DMS 273 (cell line): ENCODE results near the gene BMPR1A.
"Not testable (repeated sequence)": the region's sequence is repeated elsewhere in the genome, so short reads cannot be mapped to it uniquely, and the experiment has no call there.

Source experiments
- DNase-seq: peaks from one replicate; lab custom pipeline; 2025; ENCODE audit not compliant: unreplicated experiment; lab: John Stamatoyannopoulos, UW

Gene BMPR1A

GRCh38 chr10:86871563-86872183, 115.3 kb downstream of the BMPR1A start:
- no peak for DNase-seq

DNA sequence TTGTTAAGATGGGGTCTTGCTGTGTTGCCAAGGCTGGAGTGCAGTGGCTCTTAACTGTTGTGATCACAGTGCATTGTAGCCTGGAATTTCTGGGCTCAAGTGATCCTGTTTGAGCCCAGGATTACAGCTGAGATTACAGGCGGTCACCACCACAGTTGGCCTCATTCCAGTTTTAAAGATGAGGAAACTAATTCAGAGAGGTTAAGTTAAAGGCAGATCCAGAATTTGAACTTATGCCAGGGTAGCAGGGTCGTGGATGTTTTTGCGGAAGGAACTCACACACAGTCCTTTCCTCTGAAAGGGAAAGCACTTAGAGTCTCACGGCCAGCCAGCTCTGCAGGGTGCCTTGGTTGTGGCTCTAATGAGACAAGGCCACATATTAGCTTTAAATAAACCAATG, 116.3 kb downstream of the BMPR1A start:
- DNase-seq = no peak

- no peak for DNase-seq
These were observed 120.3 kb downstream of the BMPR1A start for GRCh38 chr10:86876748-86877147.

DNA sequence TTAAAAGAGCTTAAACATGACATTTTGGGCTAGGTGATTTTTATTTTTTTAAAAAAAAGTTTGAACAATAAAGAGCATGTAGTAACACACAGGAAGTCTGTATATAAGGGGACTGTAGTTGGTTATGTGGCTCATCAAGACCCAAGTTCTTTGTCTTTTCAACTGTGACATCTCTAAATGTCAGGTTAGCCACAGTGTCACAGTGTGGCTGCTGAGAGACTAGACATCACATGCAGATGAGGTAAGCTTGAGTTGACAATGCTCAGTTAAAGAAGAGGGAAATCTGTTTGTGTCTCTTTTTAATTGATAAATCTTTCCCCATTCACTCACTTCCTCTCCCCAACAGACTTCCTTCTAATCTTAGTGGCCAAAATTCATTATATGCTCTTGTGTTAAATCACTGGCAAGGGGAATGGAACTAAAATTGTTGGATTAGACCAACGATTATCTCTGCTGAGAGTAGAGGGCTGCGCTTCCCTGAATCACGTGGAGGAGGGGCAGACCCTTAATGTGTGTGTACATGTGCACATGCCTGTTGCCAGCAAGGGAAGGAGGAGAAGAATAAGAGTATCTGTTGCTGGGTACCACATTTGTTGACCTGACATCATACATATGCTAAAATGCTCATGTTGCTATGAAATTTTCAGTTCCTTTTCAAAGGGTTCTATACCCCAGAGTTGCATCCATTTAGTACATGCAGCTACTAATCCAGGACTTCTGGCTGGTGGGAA, 122.7 kb downstream of the BMPR1A start:
- no peak for DNase-seq

- DNase-seq = no peak
These were observed 124.6 kb downstream of the BMPR1A start for GRCh38 chr10:86880971-86881370.

DNA sequence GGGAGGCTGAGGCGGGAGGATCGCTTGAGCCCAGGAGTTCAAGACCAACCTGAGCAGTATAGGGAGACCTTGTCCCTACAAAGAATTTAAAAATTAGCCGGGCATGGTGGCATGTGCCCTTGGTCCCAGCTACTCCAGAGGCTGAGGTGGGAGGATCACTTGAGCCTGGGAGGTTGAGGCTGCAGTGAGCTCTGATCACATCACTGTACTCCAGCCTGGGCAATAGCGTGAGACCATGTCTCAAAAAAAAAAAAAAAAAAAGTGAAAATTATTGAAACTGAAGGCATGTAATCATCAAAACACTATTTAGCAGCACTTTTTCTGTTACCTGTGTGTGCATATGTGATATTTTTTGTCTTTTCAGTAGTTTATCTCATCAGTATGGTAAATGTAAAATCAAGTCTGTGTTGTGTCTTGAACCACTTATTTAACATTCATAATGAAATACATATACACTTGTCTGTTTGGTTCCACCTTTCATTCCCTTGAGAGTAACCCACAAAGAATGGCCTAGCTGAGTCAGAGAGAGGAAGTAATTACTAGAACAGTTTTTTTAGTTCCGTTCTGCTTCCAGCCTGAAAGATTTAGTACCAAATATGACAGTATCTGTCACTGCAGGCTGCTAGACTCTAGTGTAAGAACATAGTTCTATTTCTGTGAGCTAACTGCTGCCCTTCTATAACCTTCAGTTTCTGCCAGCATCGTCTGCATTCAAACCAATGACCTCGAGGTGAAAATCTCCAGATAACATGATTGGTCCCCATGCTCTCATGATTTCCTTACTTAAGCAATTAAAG, 132.4 kb downstream of the BMPR1A start:
- DNase-seq = no peak

DNA sequence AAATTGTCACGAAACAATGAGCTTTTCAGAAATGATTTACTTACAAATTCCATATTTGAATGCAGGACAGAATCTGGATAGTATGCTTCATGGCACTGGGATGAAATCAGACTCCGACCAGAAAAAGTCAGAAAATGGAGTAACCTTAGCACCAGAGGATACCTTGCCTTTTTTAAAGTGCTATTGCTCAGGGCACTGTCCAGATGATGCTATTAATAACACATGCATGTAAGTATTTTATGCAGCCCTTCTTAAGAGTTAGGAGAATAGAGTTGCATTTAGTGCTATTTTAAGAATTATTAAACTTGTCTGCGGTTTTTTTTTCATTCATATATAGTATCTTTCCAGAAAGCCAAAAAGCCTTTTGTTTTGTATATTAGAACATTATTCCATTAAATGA, 133.6 kb downstream of the BMPR1A start:
- no peak for DNase-seq

GRCh38 chr10:86898511-86898910, 142.1 kb downstream of the BMPR1A start:
- no peak for DNase-seq

- DNase-seq = no peak
These were observed 142.7 kb downstream of the BMPR1A start for GRCh38 chr10:86899132-86899531.

- DNase-seq = peak; percentile 67
These were observed 143.4 kb downstream of the BMPR1A start for GRCh38 chr10:86899670-86900276.

- DNase-seq = no peak
These were observed 144.5 kb downstream of the BMPR1A start for GRCh38 chr10:86900955-86901354.

DNA sequence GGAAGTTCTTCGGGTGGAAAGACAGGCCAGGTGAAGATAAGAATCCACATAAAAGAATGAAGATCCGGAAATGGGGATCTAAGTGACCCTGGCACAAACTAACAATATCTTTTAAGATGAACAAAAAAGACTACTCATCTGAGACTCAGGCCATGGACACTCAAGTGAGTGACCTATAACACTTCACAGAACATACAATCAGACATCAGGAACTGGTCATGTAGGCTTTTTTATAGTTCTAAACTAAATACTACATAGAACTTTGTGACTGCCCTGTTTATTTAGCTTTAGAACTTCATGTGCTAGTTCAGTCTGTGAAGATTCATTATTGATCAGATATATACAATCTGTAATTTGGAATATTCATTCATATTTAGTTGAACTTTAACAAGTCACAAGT, 148.2 kb downstream of the BMPR1A start:
- DNase-seq = no peak

- no peak for DNase-seq
These were observed 149.0 kb downstream of the BMPR1A start for GRCh38 chr10:86905429-86905828.

DNA sequence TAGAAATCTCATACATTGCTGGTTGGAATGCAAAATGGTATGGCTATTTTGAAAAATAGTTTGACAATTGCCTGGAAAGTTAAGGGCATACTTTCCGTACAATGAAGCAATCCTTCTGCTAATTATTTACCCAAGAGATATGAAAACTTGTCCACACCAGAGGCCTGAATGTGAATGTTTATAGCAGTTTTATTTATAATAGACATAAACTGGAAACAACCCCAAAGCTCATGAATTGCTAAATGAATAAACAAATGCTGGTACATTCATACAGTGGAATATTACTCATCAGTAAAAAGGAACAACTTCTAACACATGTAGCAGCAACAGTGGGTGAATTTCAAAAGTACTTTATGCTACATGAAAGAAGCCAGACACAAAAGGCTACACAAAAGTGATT, 158.3 kb downstream of the BMPR1A start:
- no peak for DNase-seq

DNA sequence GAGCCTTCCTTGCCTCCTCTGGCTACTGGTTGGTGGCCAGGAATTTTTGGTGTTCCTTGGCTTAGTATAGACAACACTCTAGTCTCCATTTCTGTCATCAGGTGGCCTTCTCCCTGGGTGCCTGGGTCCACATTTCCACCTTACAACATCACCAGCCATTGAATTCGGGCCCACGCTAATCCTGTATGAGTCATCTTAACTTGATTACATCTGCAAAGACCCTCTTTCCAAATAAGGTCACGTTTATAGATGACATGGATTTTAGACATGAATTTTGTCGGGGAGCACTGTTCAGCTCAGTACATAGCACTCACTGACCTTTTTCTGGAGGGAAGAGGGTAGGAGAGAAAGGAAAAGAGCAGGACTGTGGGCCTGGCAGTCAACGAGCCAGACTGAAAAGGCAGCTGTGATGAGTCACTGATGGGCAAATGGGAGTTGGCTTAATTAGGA, 161.6 kb downstream of the BMPR1A start:
- DNase-seq = no peak

DNA sequence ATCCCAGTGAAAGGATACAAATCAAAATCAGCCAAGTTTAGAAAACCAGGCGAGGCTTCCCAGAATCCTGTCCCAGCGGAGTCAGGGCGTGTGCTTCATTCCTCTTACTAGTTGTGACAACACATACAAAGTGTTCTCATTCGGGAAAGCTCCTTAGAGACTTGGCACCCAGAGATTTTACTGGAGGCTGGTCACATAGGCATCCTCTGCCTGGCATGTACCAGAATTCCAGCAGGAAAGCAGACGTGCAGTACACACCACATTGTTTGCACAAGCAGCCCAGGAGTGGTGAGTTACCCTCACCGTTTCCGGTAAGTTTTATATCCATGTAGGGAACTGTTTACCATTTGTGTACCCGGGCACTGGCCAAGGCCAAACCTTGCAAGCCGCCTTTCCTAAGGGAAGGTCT, 166.1 kb downstream of the BMPR1A start:
- DNase-seq = no peak

DNA sequence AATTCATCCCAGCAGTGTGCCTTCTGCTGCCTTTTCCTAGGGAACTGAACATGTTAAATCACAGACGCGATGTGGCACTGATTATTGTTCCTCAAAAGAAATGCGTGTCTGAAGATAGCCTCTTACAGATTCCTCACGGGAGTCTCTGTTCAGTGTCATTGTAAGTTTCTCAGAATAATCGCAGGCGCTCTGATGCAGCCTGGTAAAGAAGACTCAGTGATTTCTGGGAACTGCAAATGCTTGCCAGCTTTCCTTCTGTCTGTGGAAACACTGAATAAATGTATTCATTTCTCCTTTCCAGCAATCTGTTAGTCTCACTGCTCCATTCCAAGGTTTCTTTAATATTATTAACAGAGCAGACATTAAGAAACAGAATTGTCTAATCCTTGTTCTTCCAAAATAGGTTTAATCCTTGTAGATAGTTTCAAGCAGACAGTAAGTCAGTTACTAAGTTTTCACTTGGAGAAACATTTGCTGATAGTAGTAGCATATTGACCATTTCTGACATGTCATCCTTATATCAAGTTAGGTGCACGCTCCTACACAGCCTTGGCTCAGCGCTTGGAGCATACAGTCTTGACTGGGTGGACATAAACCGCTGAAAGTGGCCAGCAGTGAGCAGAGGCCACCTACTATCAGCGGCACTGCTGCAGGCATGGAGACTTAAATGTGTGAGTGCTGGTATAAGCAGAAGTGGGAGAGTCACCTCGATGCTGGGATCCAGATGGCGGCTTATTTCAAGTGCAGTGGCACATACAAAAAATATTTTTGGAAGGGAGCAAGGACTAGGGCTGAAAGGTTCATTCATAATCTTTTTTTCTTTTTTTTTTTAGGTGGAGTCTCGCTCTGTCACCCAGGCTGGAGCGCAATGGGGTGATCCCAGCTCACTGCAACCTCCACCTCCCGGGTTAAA, 173.3 kb downstream of the BMPR1A start:
- DNase-seq = no peak

- no peak for DNase-seq
These were observed 175.5 kb downstream of the BMPR1A start for GRCh38 chr10:86931872-86932271.

DNA sequence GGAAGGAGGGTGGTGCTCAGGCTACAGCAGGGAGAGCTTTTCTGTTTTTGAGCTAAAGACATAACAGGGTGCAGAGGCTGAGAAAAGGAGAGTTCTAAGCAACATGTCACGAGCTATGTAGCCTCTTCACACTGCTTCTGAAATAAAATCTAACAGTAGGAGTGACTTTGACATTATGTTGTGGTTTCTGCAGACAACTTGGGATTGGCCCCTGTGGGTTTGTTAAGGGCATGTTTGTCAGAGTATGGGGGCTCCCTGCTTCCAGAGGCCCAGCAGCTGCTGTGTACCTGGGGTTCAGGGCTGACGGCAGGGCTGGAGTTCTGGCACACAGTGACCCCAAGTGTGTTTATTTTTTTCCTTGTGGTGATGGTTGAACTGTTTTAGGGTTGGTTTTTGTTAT, 176.3 kb downstream of the BMPR1A start:
- DNase-seq = no peak

DNA sequence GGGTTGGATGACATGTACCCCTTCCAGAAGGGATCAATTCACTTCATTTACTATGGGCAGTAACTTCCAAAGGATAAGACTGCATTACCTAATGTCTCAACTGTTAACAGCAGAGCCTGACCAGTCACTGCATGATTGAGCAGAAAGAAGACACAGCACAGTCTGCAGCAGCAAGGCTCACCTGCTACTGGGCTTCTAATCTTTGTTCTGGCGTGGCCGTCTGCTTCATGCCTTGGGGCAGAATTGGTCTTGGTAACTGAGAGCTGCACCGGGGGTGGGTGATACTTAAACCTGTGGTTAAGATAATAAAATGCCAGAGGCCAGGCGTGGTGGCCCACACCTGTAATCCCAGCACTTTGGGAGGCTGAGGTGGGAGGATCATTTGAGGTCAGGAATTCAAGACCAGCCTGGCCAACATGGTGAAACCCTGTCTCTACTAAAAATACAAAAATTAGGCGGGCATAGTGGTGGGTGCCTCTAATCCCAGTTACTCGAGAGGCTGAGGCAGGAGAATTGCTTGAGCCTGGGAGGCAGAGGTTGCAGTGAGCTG, 177.8 kb downstream of the BMPR1A start:
- DNase-seq = not testable (repeated sequence)
